ENCODE measurements around the gene GVQW3. TPM values are rescaled to one million over a fixed set of nuclear protein-coding genes. Genes with fewer than 3 reads are reported as not detected.

The GVQW3 gene
- total and polyA plus RNA-seq, 2 of the 8 experiments (the other 6 are each of a cell fraction or from before 2014, with no cell fraction given): 5.5 to 8.1 TPM

GRCh38 chr11:76382209-76382608 lies 1.1 kb downstream of the GVQW3 start:
- peaks cover 0 to 2% (median 0%) of the 10 kb centered on the region in 4 experiments; a peak in 2 of 7 replicates for H3K27me3 ChIP-seq (replicated peaks in 1 of 4; ENCODE audit: control insufficient read depth in 3 of 4, extremely low read depth in 1 of 4, insufficient read depth in 3 of 4, low read length in 3 of 4)
- H2AFZ ChIP-seq (ENCODE audit: low read length): no peak overlapping the region
- H3K4me1 ChIP-seq (replicated peaks in 1 of 4; ENCODE audit: control insufficient read depth in 3 of 4, insufficient read depth in 4 of 4, low read length in 3 of 4): peaks cover 4 to 17% (median 9%) of the 10 kb centered on the region in 4 experiments
- no peak overlapping the region for H3K56ac ChIP-seq (replicated peaks; ENCODE audit: insufficient read length, low read depth, low read length)
- ChIA-PET CTCF (ENCODE audit: partially characterized antibody) (interaction anchor here (1.5 to 1.8 kb wide), 3 partner anchors 31 to 175 kb away, joined by 4 to 6 read pairs (median 5); no protein-coding TSS in a partner anchor), POLR2A (ENCODE audit: partially characterized antibody) (interaction anchor here (0.8 to 1.2 kb wide), 3 partner anchors 10 to 171 kb away, joined by 3 to 6 read pairs (median 3); no protein-coding TSS in a partner anchor)
- peak overlapping the region; percentile 10; the same call in 1 of the 2 replicates for H2AK5ac ChIP-seq (ENCODE audit: low read depth, low read length)
- 80% methylated on average over 6 of the region's 6 CpGs; no CpG with 5 or more reads in 1 of the 2 experiments for WGBS, 2 experiments (ENCODE audit: extremely low coverage in 1 of 2, insufficient coverage in 1 of 2, insufficient read length in 1 of 2, insufficient replicate concordance in 2 of 2, low coverage in 1 of 2, low lambda C conversion rate in 2 of 2, missing lambda C conversion rate in 1 of 2)
- no peak overlapping the region for H3K4ac ChIP-seq (replicated peaks; ENCODE audit: insufficient read length, low read depth, low read length)
- peaks cover 13% of the 10 kb centered on the region for H3K23me2 ChIP-seq (ENCODE audit: low read depth, low read length)
- H4K5ac ChIP-seq (ENCODE audit: insufficient read length, low read depth, low read length): no peak overlapping the region
- H3K9ac ChIP-seq (replicated peaks in 1 of 4; ENCODE audit: extremely low read depth in 1 of 4, low read depth in 3 of 4, low read length in 3 of 4): 0 out of 7 replicates have a peak overlapping the region, but pooled peaks of 1 of the 4 experiments have one; percentile 10
- peaks cover 11% of the 10 kb centered on the region for H3K79me1 ChIP-seq (ENCODE audit: low read depth, low read length)
- no peak overlapping the region for H2BK12ac ChIP-seq (ENCODE audit: low read depth, low read length)
- H4K91ac ChIP-seq (replicated peaks; ENCODE audit: insufficient read length, low read length): no peak overlapping the region
- H3K36me3 ChIP-seq (ENCODE audit: control insufficient read depth in 2 of 4, insufficient read depth in 4 of 4, low read length in 3 of 4): peaks cover 0 to 5% (median 0%) of the 10 kb centered on the region in 4 experiments; a peak in 1 of 8 replicates
- peaks cover 8 to 47% of the 10 kb centered on the region in 2 experiments for H3K79me2 ChIP-seq (ENCODE audit: control insufficient read depth in 1 of 2, insufficient read depth in 2 of 2, low read length in 2 of 2)
- DNase-seq (ENCODE audit: low read depth in 1 of 2, low spot score in 2 of 2) (no peak), FAIRE-seq (no peak)
- no peak overlapping the region for H2BK5ac ChIP-seq (ENCODE audit: low read depth, low read length)
- peaks cover 5 to 11% of the 10 kb centered on the region in 2 experiments for H4K20me1 ChIP-seq (replicated peaks in 1 of 2; ENCODE audit: control insufficient read depth in 1 of 2, insufficient read depth in 2 of 2, low read length in 2 of 2)
- no peak overlapping the region for H3K23ac ChIP-seq (ENCODE audit: insufficient read length)
- no peak overlapping the region for H2BK20ac ChIP-seq (ENCODE audit: low read length)
- H3K4me2 ChIP-seq (ENCODE audit: insufficient read depth in 1 of 2, low read depth in 2 of 2, low read length in 2 of 2): peak overlapping the region; percentile 79 to 88
- no peak overlapping the region for H2BK15ac ChIP-seq (ENCODE audit: low read length)
- H3K9me3 ChIP-seq (ENCODE audit: insufficient read depth in 2 of 2, low read depth in 1 of 2, low read length in 1 of 2): no peaks in the 10 kb centered on the region
- H3K27ac ChIP-seq (ENCODE audit: low read depth, low read length): no peak overlapping the region
- H3K4me3 ChIP-seq (ENCODE audit: extremely low read depth in 1 of 4, insufficient read depth in 2 of 4, low read depth in 3 of 4, low read length in 4 of 4): peak overlapping the region; percentile 68 to 91 (median 81); a peak in 4 of 8 replicates
- H2BK120ac ChIP-seq (replicated peaks; ENCODE audit: low read depth, low read length): no peak overlapping the region
- H3K18ac ChIP-seq (ENCODE audit: extremely low read depth, low read length): no peak overlapping the region
- TF ChIP-seq RNF2 (IDR thresholded peaks at IDR 0.05; ENCODE audit: borderline replicate concordance, low read depth, low read length, missing control alignments, poor library complexity, severe bottlenecking) (no peak), TEAD4 (IDR thresholded peaks at IDR 0.05; ENCODE audit: low read depth, low read length) (peak; percentile 24; the same call in 1 of the 2 replicates)
- no peak overlapping the region for H3K14ac ChIP-seq (ENCODE audit: insufficient read length)
- H4K8ac ChIP-seq (ENCODE audit: extremely low read depth, insufficient read depth, low read length): no peak overlapping the region

Data from H1 (cell line).